GM18519 (cell line): ENCODE data around the gene HCLS1.
"Not testable (repeated sequence)": the region's sequence is repeated elsewhere in the genome, so short reads cannot be mapped to it uniquely, and the experiment has no call there.

ENCODE experiments used
- ATAC-seq: cut with Tn5 transposase; IDR thresholded peaks from one replicate; pipeline ENCODE4 v1.9.1; 2021; ENCODE audit warnings: mild to moderate bottlenecking, moderate library complexity; ENCODE audit not compliant: unreplicated experiment, low FRiP score

Gene HCLS1

GRCh38 chr3:121601212-121601812 lies 59.4 kb downstream of the HCLS1 start:
- ATAC-seq, result no peak

GRCh38 chr3:121599900-121600299 lies 60.8 kb downstream of the HCLS1 start:
- ATAC-seq, result not testable (repeated sequence)

- ATAC-seq, result no peak
Observed at GRCh38 chr3:121598564-121598963, 62.1 kb downstream of the HCLS1 start.

- ATAC-seq, result no peak
Observed at GRCh38 chr3:121595765-121596406, 64.8 kb downstream of the HCLS1 start.

- ATAC-seq, result no peak
Observed at GRCh38 chr3:121594850-121595249, 65.9 kb downstream of the HCLS1 start.

- ATAC-seq, result not testable (repeated sequence)
Observed at GRCh38 chr3:121593806-121594205, 66.9 kb downstream of the HCLS1 start.

GRCh38 chr3:121592856-121593702 lies 67.6 kb downstream of the HCLS1 start, which contains the start of gene FBXO40:
TSS of gene FBXO40 (plus strand) at chr3:121593379. CDS start at chr3:121620576, 27,197 bp downstream.
- ATAC-seq, result no peak

- no peak for ATAC-seq
Observed at GRCh38 chr3:121584418-121584817, 76.3 kb downstream of the HCLS1 start.

- no peak for ATAC-seq
Observed at GRCh38 chr3:121581691-121582090, 79.0 kb downstream of the HCLS1 start.
